ENCODE data around the gene SIRPB2. TPM values are rescaled to one million over a fixed set of nuclear protein-coding genes. Genes with fewer than 3 reads are reported as not detected.
A peak's percentile ranks its signal among the peaks of the same experiment; 100 is the strongest.

Gene SIRPB2
- total RNA-seq, 2 donors from 2014 or later, result 11.0 to 29.8 TPM

- no peak for TF ChIP-seq CTCF (IDR thresholded peaks at IDR 0.05)
- ATAC-seq (ENCODE audit: insufficient number of reproducible peaks, low FRiP score, low read depth) (no peak), DNase-seq (ENCODE audit: low spot score) (no peak)
- no peaks in the 10 kb centered on the region for H3K27me3 ChIP-seq (replicated peaks; ENCODE audit: insufficient read depth)
- no peaks in the 10 kb centered on the region for H3K9me3 ChIP-seq
- H3K4me3 ChIP-seq, result peak overlapping the region; percentile 93
- H3K36me3 ChIP-seq, result peaks cover 7% of the 10 kb centered on the region
- peaks cover 24 to 45% of the 10 kb centered on the region in 2 donors for H3K4me1 ChIP-seq (ENCODE audit: control insufficient read depth in 1 of 2, low read depth in 2 of 2)
- H3K27ac ChIP-seq, result peak overlapping the region in 1 of 2 donors; percentile 71
Observed at GRCh38 chr20:1467355-1468116, 23.7 kb downstream of the SIRPB2 start.

- peak; percentile 3 for TF ChIP-seq CTCF (IDR thresholded peaks at IDR 0.05)
- no peak for DNase-seq (ENCODE audit: low spot score)
- Histone ChIP-seq H3K27ac (peak overlapping the region in 1 of 2 donors; percentile 71), H3K27me3 (replicated peaks; ENCODE audit: insufficient read depth) (no peaks in the 10 kb centered on the region), H3K4me3 (peak overlapping the region; percentile 93), H3K4me1 (ENCODE audit: control insufficient read depth in 1 of 2, low read depth in 2 of 2) (peaks cover 24 to 49% of the 10 kb centered on the region in 2 donors), H3K9me3 (no peaks in the 10 kb centered on the region), H3K36me3 (peaks cover 7% of the 10 kb centered on the region)
- ATAC-seq (ENCODE audit: insufficient number of reproducible peaks, low FRiP score, low read depth), result no peak
Observed at GRCh38 chr20:1467082-1467354, 24.2 kb downstream of the SIRPB2 start.

GRCh38 chr20:1466211-1467081 lies 24.8 kb downstream of the SIRPB2 start, which contains the start of gene NSFL1C:
NSFL1C (minus strand) TSS chr20:1466849; CDS start chr20:1466824, 25 bp downstream.
- H3K4me1 ChIP-seq (ENCODE audit: control insufficient read depth in 1 of 2, low read depth in 2 of 2), result peaks cover 24 to 49% of the 10 kb centered on the region in 2 donors

GRCh38 chr20:1465470-1466210 lies 25.6 kb downstream of the SIRPB2 start:
- no peak for ATAC-seq (ENCODE audit: insufficient number of reproducible peaks, low FRiP score, low read depth)
- H3K27ac ChIP-seq, result peak overlapping the region in 1 of 2 donors; percentile 71
- peak overlapping the region; percentile 93 for H3K4me3 ChIP-seq
- no peaks in the 10 kb centered on the region for H3K27me3 ChIP-seq (replicated peaks; ENCODE audit: insufficient read depth)
- H3K36me3 ChIP-seq, result peaks cover 13% of the 10 kb centered on the region
- peaks cover 23 to 49% of the 10 kb centered on the region in 2 donors for H3K4me1 ChIP-seq (ENCODE audit: control insufficient read depth in 1 of 2, low read depth in 2 of 2)
- no peak for DNase-seq (ENCODE audit: low spot score)
- TF ChIP-seq CTCF (IDR thresholded peaks at IDR 0.05), result no peak
- H3K9me3 ChIP-seq, result no peaks in the 10 kb centered on the region

More at GRCh38 chr20:1466211-1467081, 24.8 kb downstream of the SIRPB2 start, which contains the start of gene NSFL1C:
- DNase-seq (ENCODE audit: low spot score) (peak; percentile 62), ATAC-seq (ENCODE audit: insufficient number of reproducible peaks, low FRiP score, low read depth) (peak; percentile 76)
- TF ChIP-seq CTCF (IDR thresholded peaks at IDR 0.05), result peak; percentile 94
- H3K27me3 ChIP-seq (replicated peaks; ENCODE audit: insufficient read depth), result no peaks in the 10 kb centered on the region
- peak within 1 kb of the TSS; percentile 93 for H3K4me3 ChIP-seq
- no peaks in the 10 kb centered on the region for H3K9me3 ChIP-seq
- H3K27ac ChIP-seq, result peak within 1 kb of the TSS; percentile 71 to 75
- H3K36me3 ChIP-seq, result peaks cover 7% of the 10 kb centered on the region
